HCT116 (cell line): Measurements from ENCODE around the gene UPF1. TPM values are rescaled to one million over a fixed set of nuclear protein-coding genes. Genes with fewer than 3 reads are reported as not detected.

ENCODE experiments used
- ATAC-seq: fragments of 200-7000 bp; cut with Tn5 transposase; 2 replicates; pipeline ENCODE4 v1.9.1; 2020; ENCODE audit warnings: mild to moderate bottlenecking, moderate library complexity
- BruUV-seq: library from RNA; stranded (reverse); fragments of 400-500 nt; replicated peaks from 2 replicates; lab custom pipeline; 2021; lab: Mats Ljungman, UMichigan
- CTCF ChIA-PET: fragments of 300-600 bp; sonication (Branson Sonifier 250); formaldehyde crosslinking; loops from one replicate; lab custom pipeline; 2021; ENCODE audit warnings: antibody characterized with exemption; lab: Charles Lee
- POLR2A ChIA-PET: fragments of 300-600, 350-600 bp; sonication (Branson Sonifier 250); formaldehyde crosslinking; loops from one replicate; lab custom pipeline; 2021; ENCODE audit warnings: antibody characterized with exemption; lab: Charles Lee
- RAD21 ChIA-PET, 2 experiments: fragments of 300-600 bp; sonication (Branson Sonifier 250); formaldehyde crosslinking; loops; one replicate each; lab custom pipeline; 2023; ENCODE audit warnings: low total read pairs in 2 of 2; ENCODE audit not compliant: uncharacterized antibody in 2 of 2, unreplicated experiment in 2 of 2, low non-redundant PET in 1 of 2; lab: Charles Lee
- DNase-seq: peaks from one replicate; pipeline ENCODE4 v3.0.0-alpha.2; 2010; ENCODE audit warnings: low read depth, low spot score
- H2AFZ ChIP-seq: fragments of 200-600 bp; shearing (Covaris generic), sonication (generic); 2 replicates; pipeline ENCODE4 v1.6.1; 2017; ENCODE audit warnings: low read depth, mixed run types, mixed read lengths, antibody characterized with exemption, low read length; ENCODE audit not compliant: poor library complexity, severe bottlenecking
- H3K27ac ChIP-seq: 2 replicates; pipeline ENCODE4 v1.5.1; 2012; ENCODE audit warnings: low read depth, low read length
- H3K27me3 ChIP-seq: fragments of 200-600 bp; sonication (generic); 2 replicates; pipeline ENCODE4 v1.6.1; 2016; ENCODE audit warnings: mixed run types, low read length, mixed read lengths; ENCODE audit not compliant: insufficient read depth
- H3K36me3 ChIP-seq, 2 experiments: fragments of 200-500 bp in 1 of 2; fragments of 200-600 bp in 1 of 2; sonication (Bioruptor generic) in 1 of 2; sonication (generic) in 1 of 2; 2 replicates each; pipeline versions ENCODE4 v1.5.1 to v1.6.1; 2014 to 2016; ENCODE audit warnings: low read length in 2 of 2, inconsistent platforms in 1 of 2, mixed read lengths in 1 of 2, mixed run types in 1 of 2; ENCODE audit not compliant: insufficient read depth in 2 of 2, control insufficient read depth in 1 of 2
- H3K4me1 ChIP-seq, 2 experiments: fragments of 200-600 bp in 1 of 2; sonication (generic) in 1 of 2; 2 replicates each; pipeline versions ENCODE4 v1.5.1 to v1.6.1; 2012 to 2017; ENCODE audit warnings: low read length in 2 of 2, inconsistent platforms in 1 of 2, mild to moderate bottlenecking in 1 of 2, mixed read lengths in 1 of 2, mixed run types in 1 of 2, moderate library complexity in 1 of 2; ENCODE audit not compliant: insufficient read depth in 2 of 2, control insufficient read depth in 1 of 2
- H3K4me2 ChIP-seq: fragments of 200-600 bp; sonication (generic); 2 replicates; pipeline ENCODE4 v1.6.1; 2017; ENCODE audit warnings: mixed run types, low read length, mixed read lengths
- H3K4me3 ChIP-seq, 2 experiments: fragments of 200-600 bp in 1 of 2; sonication (generic) in 1 of 2; replicated peaks in 1 of 2; 2 replicates each; pipeline ENCODE4 v1.5.1; 2011 to 2016; ENCODE audit warnings: low read length in 2 of 2, control low read depth in 1 of 2, low read depth in 1 of 2, mild to moderate bottlenecking in 1 of 2, mixed read lengths in 1 of 2, mixed run types in 1 of 2
- H3K79me2 ChIP-seq: fragments of 200-600 bp; sonication (generic); 2 replicates; pipeline ENCODE4 v1.6.1; 2017; ENCODE audit warnings: mild to moderate bottlenecking, mixed run types, low read length, moderate library complexity, mixed read lengths; ENCODE audit not compliant: insufficient read depth
- H3K9ac ChIP-seq: fragments of 200-600 bp; sonication (generic); 2 replicates; pipeline ENCODE4 v1.6.1; 2016; ENCODE audit warnings: low read length, mixed read lengths
- H3K9me2 ChIP-seq: fragments of 200-600 bp; sonication (generic), shearing (Covaris generic); 2 replicates; pipeline ENCODE4 v1.6.1; 2017; ENCODE audit warnings: mixed run types, mild to moderate bottlenecking, moderate library complexity; ENCODE audit not compliant: insufficient read depth
- H3K9me3 ChIP-seq, 2 experiments: fragments of 200-500 bp in 1 of 2; fragments of 200-600 bp in 1 of 2; sonication (Bioruptor generic) in 1 of 2; sonication (generic) in 1 of 2; 2 replicates each; pipeline ENCODE4 v1.6.1; 2014 to 2017; ENCODE audit warnings: low read length in 2 of 2, mixed read lengths in 2 of 2, inconsistent platforms in 1 of 2, low read depth in 1 of 2, mild to moderate bottlenecking in 1 of 2, mixed run types in 1 of 2, moderate library complexity in 1 of 2; ENCODE audit not compliant: control insufficient read depth in 1 of 2, insufficient read depth in 1 of 2
- H4K20me1 ChIP-seq: fragments of 200-600 bp; sonication (generic), shearing (Covaris generic); 2 replicates; pipeline ENCODE4 v1.6.1; 2017; ENCODE audit warnings: mixed run types, mild to moderate bottlenecking, moderate library complexity; ENCODE audit not compliant: insufficient read depth
- CBX3 ChIP-seq: IDR thresholded peaks from 2 replicates; pipeline ENCODE4 v1.6.1; 2012; ENCODE audit warnings: low read depth
- EGR1 ChIP-seq: IDR thresholded peaks from 2 replicates; pipeline ENCODE4 v1.6.1; 2012; ENCODE audit warnings: low read depth
- EZH2 ChIP-seq: fragments of 200-600 bp; sonication (generic); IDR thresholded peaks from 2 replicates; pipeline ENCODE4 v1.6.1; 2017; ENCODE audit warnings: antibody characterized with exemption, mixed run types
- EZH2phosphoT487 ChIP-seq: fragments of 200-600 bp; IDR thresholded peaks from 2 replicates; pipeline ENCODE4 v1.6.1; 2018; ENCODE audit warnings: antibody characterized with exemption, borderline replicate concordance
- JUND ChIP-seq: IDR thresholded peaks from 2 replicates; pipeline ENCODE4 v1.6.1; 2012
- RAD21 ChIP-seq: IDR thresholded peaks from 2 replicates; pipeline ENCODE4 v1.6.1; 2012; ENCODE audit warnings: low read depth, mild to moderate bottlenecking
- SP1 ChIP-seq: IDR thresholded peaks from 2 replicates; pipeline ENCODE4 v1.6.1; 2012; ENCODE audit warnings: low read depth
- SRF ChIP-seq: IDR thresholded peaks from 2 replicates; pipeline ENCODE4 v1.6.1; 2012; ENCODE audit warnings: low read depth
- TCF7L2 ChIP-seq: IDR thresholded peaks from 2 replicates; pipeline ENCODE4 v1.7.0; 2011; ENCODE audit warnings: borderline replicate concordance, inconsistent platforms; ENCODE audit not compliant: insufficient read depth, insufficient read length; ENCODE audit errors: extremely low read depth
- YY1 ChIP-seq: IDR thresholded peaks from 2 replicates; pipeline ENCODE4 v1.6.1; 2011; ENCODE audit warnings: low read length, low read depth, moderate library complexity, mild to moderate bottlenecking; ENCODE audit not compliant: insufficient replicate concordance; ENCODE audit errors: extremely low read depth
- intact Hi-C: fragments of 100-400 bp; cut with micrococcal nuclease; formaldehyde crosslinking; loops from 2 replicates; pipeline ENCODE4 v1.10.0; 2022
- total RNA-seq: library from RNA; stranded (reverse); gene quantifications from one replicate; pipeline ENCODE4 v1.2.1, GENCODE V29; 2021; ENCODE audit not compliant: unreplicated experiment
- TF ChIP-seq, protein P1 (sequence below): IDR thresholded peaks from 2 replicates; pipeline ENCODE4 v1.6.1; 2012; ENCODE audit warnings: low read depth
- TF ChIP-seq, protein P2 (sequence below): IDR thresholded peaks from 2 replicates; pipeline ENCODE4 v1.6.1; 2012

The UPF1 gene
- total RNA-seq, 1 experiment from 2014 or later = 78.5 TPM

DNA sequence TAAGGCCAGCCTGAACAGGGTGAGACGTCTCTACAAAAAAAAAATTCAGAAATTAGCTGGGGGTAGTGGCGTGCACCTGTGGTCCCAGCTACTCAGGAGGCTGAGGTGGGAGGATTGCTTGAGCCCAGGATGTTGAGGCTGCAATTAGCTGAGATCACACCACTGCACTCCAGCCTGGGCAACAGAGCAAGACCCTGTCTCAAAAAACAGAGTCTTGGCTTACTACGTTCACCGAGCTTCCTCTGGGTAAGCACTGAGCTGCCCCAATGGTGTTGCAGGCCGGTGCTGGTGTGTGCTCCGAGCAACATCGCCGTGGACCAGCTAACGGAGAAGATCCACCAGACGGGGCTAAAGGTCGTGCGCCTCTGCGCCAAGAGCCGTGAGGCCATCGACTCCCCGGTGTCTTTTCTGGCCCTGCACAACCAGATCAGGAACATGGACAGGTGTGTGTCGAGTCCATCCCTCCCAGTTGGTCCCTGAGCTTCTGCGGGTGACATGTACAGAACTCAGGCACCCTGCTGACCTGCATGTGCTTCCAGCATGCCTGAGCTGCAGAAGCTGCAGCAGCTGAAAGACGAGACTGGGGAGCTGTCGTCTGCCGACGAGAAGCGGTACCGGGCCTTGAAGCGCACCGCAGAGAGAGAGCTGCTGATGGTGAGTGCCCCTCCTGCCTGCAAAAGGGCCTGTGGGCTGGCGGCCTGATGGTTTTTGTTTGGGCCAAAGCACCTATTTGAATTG lies 24.1 kb downstream of the UPF1 start:
- ATAC-seq (no peak), DNase-seq (no peak)
- no TSS peak for BruUV-seq
- Histone ChIP-seq H3K4me2 (no peak overlapping the region), H3K4me3 (no peak overlapping the region), H2AFZ (no peak overlapping the region), H3K27me3 (no peaks in the 10 kb centered on the region), H3K36me3 (peaks cover 69 to 82% of the 10 kb centered on the region in 2 experiments), H3K79me2 (peaks cover 57% of the 10 kb centered on the region; the same call in 1 of the 2 replicates), H4K20me1 (no peaks in the 10 kb centered on the region), H3K9ac (no peak overlapping the region), H3K4me1 (no peaks in the 10 kb centered on the region), H3K9me3 (no peaks in the 10 kb centered on the region), H3K9me2 (no peaks in the 10 kb centered on the region), H3K27ac (no peak overlapping the region)
- ChIA-PET RAD21 (no interaction called here), POLR2A (no interaction called here), CTCF (interaction anchor here (0.6 to 1.8 kb wide), 4 partner anchors 9 to 576 kb away, joined by 3 to 6 read pairs (median 4); no protein-coding TSS in a partner anchor)
- TF ChIP-seq, protein P1, sequence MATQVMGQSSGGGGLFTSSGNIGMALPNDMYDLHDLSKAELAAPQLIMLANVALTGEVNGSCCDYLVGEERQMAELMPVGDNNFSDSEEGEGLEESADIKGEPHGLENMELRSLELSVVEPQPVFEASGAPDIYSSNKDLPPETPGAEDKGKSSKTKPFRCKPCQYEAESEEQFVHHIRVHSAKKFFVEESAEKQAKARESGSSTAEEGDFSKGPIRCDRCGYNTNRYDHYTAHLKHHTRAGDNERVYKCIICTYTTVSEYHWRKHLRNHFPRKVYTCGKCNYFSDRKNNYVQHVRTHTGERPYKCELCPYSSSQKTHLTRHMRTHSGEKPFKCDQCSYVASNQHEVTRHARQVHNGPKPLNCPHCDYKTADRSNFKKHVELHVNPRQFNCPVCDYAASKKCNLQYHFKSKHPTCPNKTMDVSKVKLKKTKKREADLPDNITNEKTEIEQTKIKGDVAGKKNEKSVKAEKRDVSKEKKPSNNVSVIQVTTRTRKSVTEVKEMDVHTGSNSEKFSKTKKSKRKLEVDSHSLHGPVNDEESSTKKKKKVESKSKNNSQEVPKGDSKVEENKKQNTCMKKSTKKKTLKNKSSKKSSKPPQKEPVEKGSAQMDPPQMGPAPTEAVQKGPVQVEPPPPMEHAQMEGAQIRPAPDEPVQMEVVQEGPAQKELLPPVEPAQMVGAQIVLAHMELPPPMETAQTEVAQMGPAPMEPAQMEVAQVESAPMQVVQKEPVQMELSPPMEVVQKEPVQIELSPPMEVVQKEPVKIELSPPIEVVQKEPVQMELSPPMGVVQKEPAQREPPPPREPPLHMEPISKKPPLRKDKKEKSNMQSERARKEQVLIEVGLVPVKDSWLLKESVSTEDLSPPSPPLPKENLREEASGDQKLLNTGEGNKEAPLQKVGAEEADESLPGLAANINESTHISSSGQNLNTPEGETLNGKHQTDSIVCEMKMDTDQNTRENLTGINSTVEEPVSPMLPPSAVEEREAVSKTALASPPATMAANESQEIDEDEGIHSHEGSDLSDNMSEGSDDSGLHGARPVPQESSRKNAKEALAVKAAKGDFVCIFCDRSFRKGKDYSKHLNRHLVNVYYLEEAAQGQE = no peak
- no peak for TF ChIP-seq EGR1
- no peak for TF ChIP-seq EZH2phosphoT487
- TF ChIP-seq, protein P2, sequence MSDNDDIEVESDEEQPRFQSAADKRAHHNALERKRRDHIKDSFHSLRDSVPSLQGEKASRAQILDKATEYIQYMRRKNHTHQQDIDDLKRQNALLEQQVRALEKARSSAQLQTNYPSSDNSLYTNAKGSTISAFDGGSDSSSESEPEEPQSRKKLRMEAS = no peak
- no peak for TF ChIP-seq EZH2
- TF ChIP-seq CBX3 = no peak
- no peak for TF ChIP-seq RAD21
- no peak for TF ChIP-seq TCF7L2
- TF ChIP-seq SRF = no peak
- no peak for TF ChIP-seq JUND
- no peak for TF ChIP-seq SP1
- TF ChIP-seq YY1 = no peak
- intact Hi-C loops = no loop called here
